ENCODE results near the gene SERINC2.

SERINC2 gene

DNA sequence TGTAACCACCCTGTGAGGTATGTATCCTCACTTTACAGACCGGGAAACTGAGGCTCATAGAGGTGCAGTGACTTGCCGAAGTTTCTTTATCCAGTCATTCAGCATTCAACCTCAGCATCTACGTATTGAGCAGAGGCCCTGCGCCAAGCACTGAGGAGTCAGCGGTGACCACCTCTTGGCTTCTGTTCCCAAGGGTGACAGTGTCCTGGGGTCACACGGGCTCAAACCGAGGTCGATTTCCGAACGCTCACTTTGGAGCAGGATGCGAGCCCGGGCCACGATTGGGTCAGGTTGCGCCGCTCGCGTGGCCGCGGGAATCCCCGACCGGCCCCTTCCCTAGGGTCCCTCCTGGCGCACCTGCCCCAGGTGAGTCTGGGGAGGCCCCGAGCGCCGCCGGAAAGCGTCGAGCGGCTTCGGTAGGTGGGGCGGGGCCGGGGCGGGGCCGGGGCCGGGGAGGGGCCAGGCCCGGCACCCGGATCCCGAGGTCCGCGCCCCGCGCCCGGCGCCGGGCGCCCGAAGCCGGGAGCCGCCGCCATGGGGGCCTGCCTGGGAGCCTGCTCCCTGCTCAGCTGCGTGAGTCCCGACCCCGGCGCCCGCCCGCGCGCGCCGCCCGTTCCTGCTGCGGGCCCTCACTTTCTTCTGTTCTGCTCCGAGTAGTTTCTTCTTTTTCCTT is at the start of gene SERINC2:
SERINC2 (plus strand) TSS at position 482 of the 673 bp plus-strand sequence; CDS start at position 535, 53 bp downstream.
- no peaks in the 10 kb centered on the region for H3K9me3 ChIP-seq (ENCODE audit: control insufficient read depth, low read length)
- no peaks in the 10 kb centered on the region for H3K36me3 ChIP-seq (ENCODE audit: control insufficient read depth, insufficient read depth, low read length, severe bottlenecking)
- DNase-seq (ENCODE audit: low read depth): peak; percentile 57
- peaks cover 2% of the 10 kb centered on the region for H3K27me3 ChIP-seq (replicated peaks; ENCODE audit: control insufficient read depth, insufficient read depth, low read length)
- H3K9ac ChIP-seq (ENCODE audit: low read length): peak within 1 kb of the TSS; percentile 90
- peaks cover 37% of the 10 kb centered on the region for H3K4me1 ChIP-seq (ENCODE audit: control insufficient read depth, insufficient read depth, low read length)
- peak within 1 kb of the TSS; percentile 84 for H3K4me3 ChIP-seq (ENCODE audit: low read length)

GRCh38 chr1:31364561-31365250 is 48.3 kb upstream of the SERINC2 start:
- no peak overlapping the region for H3K4me3 ChIP-seq (ENCODE audit: low read length)
- H3K9ac ChIP-seq (ENCODE audit: low read length): no peak overlapping the region
- peaks cover 4% of the 10 kb centered on the region for H3K4me1 ChIP-seq (ENCODE audit: control insufficient read depth, insufficient read depth, low read length)
- no peaks in the 10 kb centered on the region for H3K9me3 ChIP-seq (ENCODE audit: control insufficient read depth, low read length)
- H3K36me3 ChIP-seq (ENCODE audit: control insufficient read depth, insufficient read depth, low read length, severe bottlenecking): peaks cover 74% of the 10 kb centered on the region
- H3K27me3 ChIP-seq (replicated peaks; ENCODE audit: control insufficient read depth, insufficient read depth, low read length): no peaks in the 10 kb centered on the region
- no peak for DNase-seq (ENCODE audit: low read depth)

GRCh38 chr1:31366796-31367195 is 46.2 kb upstream of the SERINC2 start:
- peaks cover 18% of the 10 kb centered on the region for H3K4me1 ChIP-seq (ENCODE audit: control insufficient read depth, insufficient read depth, low read length)
- no peak overlapping the region for H3K4me3 ChIP-seq (ENCODE audit: low read length)
- no peak overlapping the region for H3K9ac ChIP-seq (ENCODE audit: low read length)
- no peaks in the 10 kb centered on the region for H3K27me3 ChIP-seq (replicated peaks; ENCODE audit: control insufficient read depth, insufficient read depth, low read length)
- H3K9me3 ChIP-seq (ENCODE audit: control insufficient read depth, low read length): no peaks in the 10 kb centered on the region
- H3K36me3 ChIP-seq (ENCODE audit: control insufficient read depth, insufficient read depth, low read length, severe bottlenecking): peaks cover 59% of the 10 kb centered on the region
- no peak for DNase-seq (ENCODE audit: low read depth)

DNA sequence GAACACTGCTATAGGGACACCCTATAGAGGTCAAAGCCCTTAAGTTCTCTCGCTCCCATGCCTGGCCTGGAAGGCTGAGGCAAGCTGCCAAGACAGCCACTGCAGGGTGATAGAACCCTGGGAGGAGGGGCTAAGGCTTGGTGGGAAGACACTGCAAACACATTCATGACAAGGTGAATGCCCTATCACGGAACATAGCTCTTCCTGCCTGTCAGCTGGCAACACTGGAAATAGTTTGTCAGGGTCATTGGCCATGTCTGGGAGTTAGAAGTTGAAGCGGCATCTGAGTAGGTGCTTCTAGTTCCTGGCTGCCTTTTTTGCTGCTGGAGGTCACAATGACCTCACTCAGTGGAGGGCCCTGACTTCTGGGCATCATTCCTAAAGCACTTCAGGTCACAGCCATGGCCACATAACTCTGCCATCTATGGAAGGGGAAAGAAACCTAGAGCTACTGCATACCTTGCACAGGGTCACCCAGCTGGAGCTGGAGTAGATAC is 44.4 kb upstream of the SERINC2 start:
- DNase-seq (ENCODE audit: low read depth): no peak
- H3K9me3 ChIP-seq (ENCODE audit: control insufficient read depth, low read length): no peaks in the 10 kb centered on the region
- peaks cover 35% of the 10 kb centered on the region for H3K4me1 ChIP-seq (ENCODE audit: control insufficient read depth, insufficient read depth, low read length)
- peaks cover 56% of the 10 kb centered on the region for H3K36me3 ChIP-seq (ENCODE audit: control insufficient read depth, insufficient read depth, low read length, severe bottlenecking)
- H3K4me3 ChIP-seq (ENCODE audit: low read length): no peak overlapping the region
- no peak overlapping the region for H3K9ac ChIP-seq (ENCODE audit: low read length)
- no peaks in the 10 kb centered on the region for H3K27me3 ChIP-seq (replicated peaks; ENCODE audit: control insufficient read depth, insufficient read depth, low read length)

- Histone ChIP-seq H3K9ac (ENCODE audit: low read length) (no peak overlapping the region), H3K27me3 (replicated peaks; ENCODE audit: control insufficient read depth, insufficient read depth, low read length) (no peaks in the 10 kb centered on the region), H3K36me3 (ENCODE audit: control insufficient read depth, insufficient read depth, low read length, severe bottlenecking) (peaks cover 43% of the 10 kb centered on the region), H3K4me3 (ENCODE audit: low read length) (no peak overlapping the region), H3K4me1 (ENCODE audit: control insufficient read depth, insufficient read depth, low read length) (peaks cover 48% of the 10 kb centered on the region), H3K9me3 (ENCODE audit: control insufficient read depth, low read length) (no peaks in the 10 kb centered on the region)
- no peak for DNase-seq (ENCODE audit: low read depth)
These were observed 43.0 kb upstream of the SERINC2 start for GRCh38 chr1:31370021-31370420.

DNA sequence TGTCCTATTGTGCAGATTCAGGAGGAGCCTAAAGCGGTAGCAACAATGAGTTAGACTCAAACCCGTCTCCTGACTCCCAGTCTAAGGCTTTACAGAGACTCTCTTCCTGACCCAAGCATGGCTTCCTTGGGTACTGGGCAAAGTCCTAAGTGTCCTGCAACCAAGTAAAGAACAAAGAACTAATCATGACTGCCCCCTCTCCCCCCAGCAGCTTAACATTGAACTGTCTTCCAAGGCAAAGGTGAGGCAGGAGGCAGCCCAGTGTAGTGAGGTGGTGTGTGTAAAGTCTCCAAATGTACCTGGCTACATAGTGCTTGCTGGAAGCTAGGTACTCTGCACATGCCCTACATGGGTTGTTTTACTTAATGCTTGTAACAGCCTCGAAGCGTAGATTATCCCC is 42.4 kb upstream of the SERINC2 start:
- Histone ChIP-seq H3K9me3 (ENCODE audit: control insufficient read depth, low read length) (no peaks in the 10 kb centered on the region), H3K9ac (ENCODE audit: low read length) (no peak overlapping the region), H3K4me1 (ENCODE audit: control insufficient read depth, insufficient read depth, low read length) (peaks cover 52% of the 10 kb centered on the region), H3K36me3 (ENCODE audit: control insufficient read depth, insufficient read depth, low read length, severe bottlenecking) (peaks cover 38% of the 10 kb centered on the region), H3K4me3 (ENCODE audit: low read length) (peak overlapping the region; percentile 82), H3K27me3 (replicated peaks; ENCODE audit: control insufficient read depth, insufficient read depth, low read length) (no peaks in the 10 kb centered on the region)
- DNase-seq (ENCODE audit: low read depth): no peak

GRCh38 chr1:31371121-31371959 is 41.7 kb upstream of the SERINC2 start:
- Histone ChIP-seq H3K4me3 (ENCODE audit: low read length) (peak overlapping the region; percentile 82), H3K36me3 (ENCODE audit: control insufficient read depth, insufficient read depth, low read length, severe bottlenecking) (peaks cover 30% of the 10 kb centered on the region), H3K27me3 (replicated peaks; ENCODE audit: control insufficient read depth, insufficient read depth, low read length) (no peaks in the 10 kb centered on the region), H3K9ac (ENCODE audit: low read length) (peak overlapping the region; percentile 34), H3K4me1 (ENCODE audit: control insufficient read depth, insufficient read depth, low read length) (peaks cover 58% of the 10 kb centered on the region), H3K9me3 (ENCODE audit: control insufficient read depth, low read length) (no peaks in the 10 kb centered on the region)
- no peak for DNase-seq (ENCODE audit: low read depth)

DNA sequence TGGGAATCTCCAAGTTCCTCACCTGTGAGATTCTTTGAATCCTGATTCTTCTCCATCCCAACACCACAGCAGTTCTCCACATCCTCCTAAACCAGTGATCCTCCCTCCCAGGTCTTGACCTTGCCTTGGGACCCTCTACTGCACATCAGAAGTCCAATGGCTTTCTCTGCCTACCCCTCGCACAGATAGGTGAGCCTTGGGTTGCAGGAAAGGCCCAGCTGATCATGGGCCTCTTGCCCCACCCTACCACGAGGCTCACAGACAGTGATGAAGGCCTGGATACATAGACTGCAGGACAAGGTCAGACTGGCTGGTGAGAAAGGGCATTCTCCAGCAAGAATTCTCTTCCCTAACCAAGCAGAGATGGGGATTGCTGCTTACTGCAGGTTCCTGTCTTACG is 41.0 kb upstream of the SERINC2 start:
- no peaks in the 10 kb centered on the region for H3K27me3 ChIP-seq (replicated peaks; ENCODE audit: control insufficient read depth, insufficient read depth, low read length)
- no peaks in the 10 kb centered on the region for H3K9me3 ChIP-seq (ENCODE audit: control insufficient read depth, low read length)
- H3K36me3 ChIP-seq (ENCODE audit: control insufficient read depth, insufficient read depth, low read length, severe bottlenecking): peaks cover 23% of the 10 kb centered on the region
- peak overlapping the region; percentile 82 for H3K4me3 ChIP-seq (ENCODE audit: low read length)
- peaks cover 64% of the 10 kb centered on the region for H3K4me1 ChIP-seq (ENCODE audit: control insufficient read depth, insufficient read depth, low read length)
- H3K9ac ChIP-seq (ENCODE audit: low read length): peak overlapping the region; percentile 92
- no peak for DNase-seq (ENCODE audit: low read depth)

DNA sequence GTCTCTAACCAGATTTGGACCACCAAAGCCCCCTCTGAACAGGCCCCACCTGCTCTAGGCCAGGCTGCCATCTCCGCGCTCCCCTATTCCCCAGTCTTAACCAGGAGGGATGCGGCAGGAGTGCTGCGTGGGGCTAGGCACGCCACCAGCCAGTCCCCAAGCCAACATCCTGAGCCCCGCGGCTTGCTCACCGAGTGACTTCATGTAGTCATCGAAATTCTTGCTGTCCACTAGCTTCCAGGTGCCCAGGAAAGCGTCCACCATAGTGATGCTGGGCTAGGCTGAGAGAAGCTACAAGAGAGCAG is 40.3 kb upstream of the SERINC2 start:
- peaks cover 17% of the 10 kb centered on the region for H3K36me3 ChIP-seq (ENCODE audit: control insufficient read depth, insufficient read depth, low read length, severe bottlenecking)
- H3K27me3 ChIP-seq (replicated peaks; ENCODE audit: control insufficient read depth, insufficient read depth, low read length): no peaks in the 10 kb centered on the region
- peak overlapping the region; percentile 92 for H3K9ac ChIP-seq (ENCODE audit: low read length)
- no peaks in the 10 kb centered on the region for H3K9me3 ChIP-seq (ENCODE audit: control insufficient read depth, low read length)
- H3K4me3 ChIP-seq (ENCODE audit: low read length): peak overlapping the region; percentile 82
- H3K4me1 ChIP-seq (ENCODE audit: control insufficient read depth, insufficient read depth, low read length): peaks cover 64% of the 10 kb centered on the region
- no peak for DNase-seq (ENCODE audit: low read depth)

- Histone ChIP-seq H3K4me3 (ENCODE audit: low read length) (peak within 1 kb of the TSS; percentile 82), H3K9me3 (ENCODE audit: control insufficient read depth, low read length) (no peaks in the 10 kb centered on the region), H3K27me3 (replicated peaks; ENCODE audit: control insufficient read depth, insufficient read depth, low read length) (no peaks in the 10 kb centered on the region), H3K4me1 (ENCODE audit: control insufficient read depth, insufficient read depth, low read length) (peaks cover 68% of the 10 kb centered on the region), H3K36me3 (ENCODE audit: control insufficient read depth, insufficient read depth, low read length, severe bottlenecking) (peaks cover 11% of the 10 kb centered on the region), H3K9ac (ENCODE audit: low read length) (peak within 1 kb of the TSS; percentile 92)
- peak; percentile 80 for DNase-seq (ENCODE audit: low read depth)
These were observed 39.7 kb upstream of the SERINC2 start, which contains the start of gene FABP3 for GRCh38 chr1:31373056-31373896. FABP3 (minus strand) TSS chr1:31373076; CDS start chr1:31373014, 62 bp downstream.
